Tibial nerve (tissue), 4 donors: ENCODE measurements around the gene HS6ST3. TPM values are rescaled to one million over a fixed set of nuclear protein-coding genes. Genes with fewer than 3 reads are reported as not detected.

ENCODE experiments used
- DNase-seq, 2 donors: peaks; one replicate each; pipeline ENCODE4 v3.0.0-alpha.2; 2019; ENCODE audit warnings: low spot score in 2 of 2
- H3K27ac ChIP-seq, 4 donors: fragments of 200-600 bp; sonication (generic) in 3 of 4; one replicate each; pipeline ENCODE4 v1.5.1; 2017 to 2019; ENCODE audit warnings: mild to moderate bottlenecking in 1 of 4
- H3K27me3 ChIP-seq, 2 donors: fragments of 200-600 bp; sonication (generic) in 1 of 2; one replicate each; pipeline versions ENCODE4 v1.5.1 to v1.6.0; 2017 to 2019
- H3K36me3 ChIP-seq, 3 donors: fragments of 200-600 bp; sonication (generic); one replicate each; pipeline ENCODE4 v1.5.1; 2018 to 2019
- H3K4me1 ChIP-seq, 4 donors: fragments of 200-600 bp; sonication (generic) in 3 of 4; one replicate each; pipeline ENCODE4 v1.5.1; 2017 to 2019
- H3K4me3 ChIP-seq, 4 donors: fragments of 200-600 bp; sonication (generic) in 3 of 4; one replicate each; pipeline ENCODE4 v1.5.1; 2017 to 2019; ENCODE audit warnings: mild to moderate bottlenecking in 1 of 4, moderate library complexity in 1 of 4
- H3K9me3 ChIP-seq, 4 donors: fragments of 200-600 bp; sonication (generic) in 3 of 4; one replicate each; pipeline ENCODE4 v1.5.1; 2017 to 2019
- EP300 ChIP-seq, 2 donors: sonication (generic); formaldehyde crosslinking; IDR thresholded peaks; one replicate each; pipeline ENCODE4 v1.6.1; 2017; ENCODE audit warnings: antibody characterized with exemption in 2 of 2, mild to moderate bottlenecking in 1 of 2
- POLR2A ChIP-seq, 2 donors: fragments of 450-650 bp; IDR thresholded peaks; one replicate each; pipeline ENCODE4 v1.6.1; 2017; ENCODE audit warnings: antibody characterized with exemption in 2 of 2, mild to moderate bottlenecking in 2 of 2, moderate library complexity in 2 of 2
- WGBS, 2 donors: methylation state at CpG; one replicate each; pipeline ENCODE4 v1.1.5; 2018; 5-methylcytosine and 5-hydroxymethylcytosine counted together
- total RNA-seq, 4 donors: library from RNA; depleted of rRNA; stranded (reverse); fragments of >200 nt; gene quantifications; one replicate each; pipeline ENCODE4 v1.1.0, GENCODE V29; 2016
- TF ChIP-seq, protein P1 (sequence below), 5 experiments: fragments of 200-600 bp in 3 of 5; fragments of 450-650 bp in 2 of 5; sonication (generic) in 3 of 5; IDR thresholded peaks; one replicate each; pipeline ENCODE4 v1.5.1; 2016 to 2019; ENCODE audit warnings: antibody characterized with exemption in 5 of 5, mild to moderate bottlenecking in 3 of 5, moderate library complexity in 2 of 5

HS6ST3 gene
- total RNA-seq, 4 donors from 2014 or later, result 0.21 to 1.1 (median 0.79) TPM

GRCh38 chr13:96391606-96392005 lies 301.7 kb downstream of the HS6ST3 start:
- DNase-seq, result no peak
- H3K4me1 ChIP-seq, result no peaks in the 10 kb centered on the region
- 77 to 83% methylated on average over 6 of the region's 6 CpGs for WGBS, 2 donors
- H3K36me3 ChIP-seq, result no peaks in the 10 kb centered on the region
- no peaks in the 10 kb centered on the region for H3K27me3 ChIP-seq
- TF ChIP-seq EP300 (IDR thresholded peaks at IDR 0.05), result no peak
- TF ChIP-seq, protein P1, sequence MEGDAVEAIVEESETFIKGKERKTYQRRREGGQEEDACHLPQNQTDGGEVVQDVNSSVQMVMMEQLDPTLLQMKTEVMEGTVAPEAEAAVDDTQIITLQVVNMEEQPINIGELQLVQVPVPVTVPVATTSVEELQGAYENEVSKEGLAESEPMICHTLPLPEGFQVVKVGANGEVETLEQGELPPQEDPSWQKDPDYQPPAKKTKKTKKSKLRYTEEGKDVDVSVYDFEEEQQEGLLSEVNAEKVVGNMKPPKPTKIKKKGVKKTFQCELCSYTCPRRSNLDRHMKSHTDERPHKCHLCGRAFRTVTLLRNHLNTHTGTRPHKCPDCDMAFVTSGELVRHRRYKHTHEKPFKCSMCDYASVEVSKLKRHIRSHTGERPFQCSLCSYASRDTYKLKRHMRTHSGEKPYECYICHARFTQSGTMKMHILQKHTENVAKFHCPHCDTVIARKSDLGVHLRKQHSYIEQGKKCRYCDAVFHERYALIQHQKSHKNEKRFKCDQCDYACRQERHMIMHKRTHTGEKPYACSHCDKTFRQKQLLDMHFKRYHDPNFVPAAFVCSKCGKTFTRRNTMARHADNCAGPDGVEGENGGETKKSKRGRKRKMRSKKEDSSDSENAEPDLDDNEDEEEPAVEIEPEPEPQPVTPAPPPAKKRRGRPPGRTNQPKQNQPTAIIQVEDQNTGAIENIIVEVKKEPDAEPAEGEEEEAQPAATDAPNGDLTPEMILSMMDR (IDR thresholded peaks at IDR 0.05), result no peak
- TF ChIP-seq POLR2A (IDR thresholded peaks at IDR 0.05), result no peak
- H3K27ac ChIP-seq, result no peak overlapping the region
- no peaks in the 10 kb centered on the region for H3K9me3 ChIP-seq
- no peak overlapping the region for H3K4me3 ChIP-seq

GRCh38 chr13:96397807-96398206 lies 307.9 kb downstream of the HS6ST3 start:
- Histone ChIP-seq H3K27ac (no peak overlapping the region), H3K9me3 (no peaks in the 10 kb centered on the region), H3K27me3 (no peaks in the 10 kb centered on the region), H3K36me3 (no peaks in the 10 kb centered on the region), H3K4me3 (no peak overlapping the region), H3K4me1 (no peaks in the 10 kb centered on the region)
- 59 to 63% methylated on average over 2 of the region's 2 CpGs for WGBS, 2 donors
- TF ChIP-seq, protein P1 (IDR thresholded peaks at IDR 0.05), result no peak
- TF ChIP-seq EP300 (IDR thresholded peaks at IDR 0.05) (no peak), POLR2A (IDR thresholded peaks at IDR 0.05) (no peak)
- DNase-seq, result no peak

- TF ChIP-seq, protein P1 (IDR thresholded peaks at IDR 0.05), result no peak
- TF ChIP-seq EP300 (IDR thresholded peaks at IDR 0.05), result no peak
- no peak for TF ChIP-seq POLR2A (IDR thresholded peaks at IDR 0.05)
- WGBS, 2 donors, result 60 to 78% methylated on average over 4 of the region's 4 CpGs
- Histone ChIP-seq H3K4me1 (no peaks in the 10 kb centered on the region), H3K9me3 (no peaks in the 10 kb centered on the region), H3K36me3 (no peaks in the 10 kb centered on the region), H3K27me3 (no peaks in the 10 kb centered on the region), H3K4me3 (no peak overlapping the region), H3K27ac (no peak overlapping the region)
- DNase-seq, result no peak
These were observed 308.6 kb downstream of the HS6ST3 start for GRCh38 chr13:96398486-96398885.

- no peak overlapping the region for H3K27ac ChIP-seq
- no peaks in the 10 kb centered on the region for H3K36me3 ChIP-seq
- 63 to 76% methylated on average over 1 of the region's 1 CpG for WGBS, 2 donors
- no peak for DNase-seq
- no peaks in the 10 kb centered on the region for H3K9me3 ChIP-seq
- H3K27me3 ChIP-seq, result no peaks in the 10 kb centered on the region
- H3K4me1 ChIP-seq, result no peaks in the 10 kb centered on the region
- H3K4me3 ChIP-seq, result no peak overlapping the region
- TF ChIP-seq POLR2A (IDR thresholded peaks at IDR 0.05) (no peak), EP300 (IDR thresholded peaks at IDR 0.05) (no peak)
- TF ChIP-seq, protein P1 (IDR thresholded peaks at IDR 0.05), result no peak
These were observed 313.3 kb downstream of the HS6ST3 start for GRCh38 chr13:96403241-96403640.

GRCh38 chr13:96403651-96404050 lies 313.7 kb downstream of the HS6ST3 start:
- TF ChIP-seq, protein P1 (IDR thresholded peaks at IDR 0.05), result no peak
- TF ChIP-seq POLR2A (IDR thresholded peaks at IDR 0.05) (no peak), EP300 (IDR thresholded peaks at IDR 0.05) (no peak)
- no peak overlapping the region for H3K27ac ChIP-seq
- no peaks in the 10 kb centered on the region for H3K9me3 ChIP-seq
- H3K27me3 ChIP-seq, result no peaks in the 10 kb centered on the region
- H3K4me3 ChIP-seq, result no peak overlapping the region
- H3K4me1 ChIP-seq, result no peaks in the 10 kb centered on the region
- no peaks in the 10 kb centered on the region for H3K36me3 ChIP-seq
- 82 to 83% methylated on average over 2 of the region's 2 CpGs for WGBS, 2 donors
- DNase-seq, result no peak
